K562 (cell line): ENCODE results near the gene GAL3ST3. TPM values are rescaled to one million over a fixed set of nuclear protein-coding genes. Genes with fewer than 3 reads are reported as not detected.
A peak's percentile ranks its signal among the peaks of the same experiment; 100 is the strongest.

Experiments used
- ATAC-seq: fragments of 200-7000 bp; cut with Tn5 transposase; 3 replicates; pipeline ENCODE4 v1.9.1; 2020; ENCODE audit warnings: moderate library complexity
- BruUV-seq: library from RNA; stranded (reverse); fragments of 400-500 nt; replicated peaks from 2 replicates; lab custom pipeline; 2021; lab: Mats Ljungman, UMichigan
- CTCF ChIA-PET: fragments of 300-600 bp; formaldehyde crosslinking; extraction: SDS; loops from one replicate; lab custom pipeline; 2021; ENCODE audit warnings: low intra/inter-chr PET ratio; lab: Yijun Ruan, JAX
- POLR2A ChIA-PET: fragments of 300-600, 350-650 bp; sonication (Branson Sonifier 250); formaldehyde crosslinking; extraction: SDS; loops from one replicate; lab custom pipeline; 2021; ENCODE audit warnings: antibody characterized with exemption, inconsistent platforms; lab: Yijun Ruan, JAX
- DNase-seq, 4 experiments: peaks; one replicate each; pipeline versions ENCODE4 v3.0.0 to v3.0.0-alpha.2; 2011 to 2018; ENCODE audit warnings: low spot score in 3 of 4, mixed read lengths in 3 of 4; ENCODE audit errors: extremely low read depth in 1 of 4
- FAIRE-seq: peaks from 2 replicates; lab custom pipeline; 2011; peaks lifted over from hg19 to GRCh38; lab: Jason Lieb, UNC
- H2AFZ ChIP-seq: 2 replicates; pipeline ENCODE4 v1.6.0; 2011; ENCODE audit warnings: low read depth, low read length, control low read depth, inconsistent platforms
- H3K27ac ChIP-seq: fragments of 200-600 bp; 3 replicates; pipeline ENCODE4 v1.8.0; 2011; ENCODE audit warnings: low read depth, mild to moderate bottlenecking, control low read depth, inconsistent platforms, low read length, moderate library complexity, mixed read lengths; ENCODE audit errors: extremely low read depth
- H3K27me3 ChIP-seq, 2 experiments: fragments of 300-600 bp in 1 of 2; 2 replicates in 1 of 2; 3 replicates in 1 of 2; pipeline versions ENCODE4 v1.6.0 to v1.8.0; 2011; ENCODE audit warnings: inconsistent platforms in 2 of 2, low read length in 2 of 2, mild to moderate bottlenecking in 1 of 2, mixed read lengths in 1 of 2, moderate library complexity in 1 of 2; ENCODE audit not compliant: control insufficient read depth in 2 of 2, insufficient read depth in 2 of 2
- H3K36me3 ChIP-seq: fragments of 300-600 bp; 3 replicates; pipeline ENCODE4 v1.8.0; 2011; ENCODE audit warnings: mild to moderate bottlenecking, low read length, inconsistent platforms; ENCODE audit not compliant: control insufficient read depth, insufficient read depth
- H3K4me1 ChIP-seq, 2 experiments: fragments of 200-600 bp in 1 of 2; replicated peaks in 1 of 2; 2 replicates in 1 of 2; 3 replicates in 1 of 2; pipeline versions ENCODE4 v1.5.1 to v1.8.0; 2011; ENCODE audit warnings: inconsistent platforms in 2 of 2, low read length in 2 of 2, mild to moderate bottlenecking in 1 of 2, mixed read lengths in 1 of 2, moderate library complexity in 1 of 2; ENCODE audit not compliant: control insufficient read depth in 2 of 2, insufficient read depth in 2 of 2
- H3K4me2 ChIP-seq: 2 replicates; pipeline ENCODE4 v1.6.1; 2011; ENCODE audit warnings: low read length, control low read depth, inconsistent platforms, mixed read lengths; ENCODE audit not compliant: insufficient read depth
- H3K4me3 ChIP-seq: fragments of 200-600 bp; sonication (generic), shearing (Covaris generic); 2 replicates; pipeline ENCODE4 v1.5.1; 2016; ENCODE audit warnings: control low read depth, inconsistent platforms
- H3K79me2 ChIP-seq: fragments of 200-600 bp; 3 replicates; pipeline ENCODE4 v1.8.0; 2011; ENCODE audit warnings: low read length, inconsistent platforms; ENCODE audit not compliant: control insufficient read depth, insufficient read depth
- H3K9ac ChIP-seq, 2 experiments: 2 replicates each; pipeline versions ENCODE4 v1.6.0 to v1.6.1; 2011; ENCODE audit warnings: low read depth in 2 of 2, low read length in 2 of 2, control low read depth in 1 of 2, inconsistent platforms in 1 of 2, mild to moderate bottlenecking in 1 of 2, mixed read lengths in 1 of 2; ENCODE audit not compliant: insufficient read depth in 1 of 2
- H3K9me1 ChIP-seq: one replicate; pipeline ENCODE4 v1.6.0; 2011; ENCODE audit warnings: inconsistent platforms, mild to moderate bottlenecking, low read length, moderate library complexity; ENCODE audit not compliant: control insufficient read depth, insufficient read depth
- H3K9me3 ChIP-seq: replicated peaks from 2 replicates; pipeline ENCODE4 v1.5.1; 2011; ENCODE audit warnings: low read depth, low read length, inconsistent platforms; ENCODE audit not compliant: control insufficient read depth, insufficient read depth
- H4K20me1 ChIP-seq: replicated peaks from 2 replicates; pipeline ENCODE4 v1.6.1; 2011; ENCODE audit warnings: low read length, inconsistent platforms, mixed read lengths; ENCODE audit not compliant: control insufficient read depth, insufficient read depth
- ELF1 ChIP-seq: fragments of 200-800 bp; sonication (Bioruptor generic); IDR thresholded peaks from 2 replicates; pipeline ENCODE4 v1.6.1; 2016; ENCODE audit warnings: missing genetic modification characterization, missing compliant biosample characterization
- FOXA3 ChIP-seq, 2 experiments: fragments of 450-650 bp in 1 of 2; sonication (generic) in 1 of 2; formaldehyde crosslinking; IDR thresholded peaks in 1 of 2; conservative IDR thresholded peaks in 1 of 2; 2 replicates each; pipeline versions ENCODE4 v1.4.0 to v1.8.0; 2020 to 2022; ENCODE audit warnings: mild to moderate bottlenecking in 2 of 2, missing genetic modification reagents in 1 of 2
- KLF10 ChIP-seq: fragments of 250-450 bp; sonication (Bioruptor Pico); IDR thresholded peaks from 2 replicates; pipeline ENCODE4 v1.6.1; 2021; ENCODE audit warnings: matching md5 sums
- KLF16 ChIP-seq: IDR thresholded peaks from 2 replicates; pipeline ENCODE4 v1.6.1; 2016; ENCODE audit warnings: antibody characterized with exemption
- NFYB ChIP-seq: IDR thresholded peaks from 2 replicates; pipeline ENCODE4 v1.6.1; 2011; ENCODE audit warnings: mild to moderate bottlenecking, moderate library complexity; ENCODE audit not compliant: insufficient read length; ENCODE audit errors: extremely low read depth
- SMARCC2 ChIP-seq: fragments of 450-650 bp; IDR thresholded peaks from 2 replicates; pipeline ENCODE4 v1.6.1; 2017; ENCODE audit warnings: antibody characterized with exemption, moderate library complexity, mild to moderate bottlenecking, low read depth
- STAT5B ChIP-seq: fragments of 250-450 bp; sonication (Bioruptor Pico); IDR thresholded peaks from 2 replicates; pipeline ENCODE4 v1.8.0; 2021; ENCODE audit warnings: mild to moderate bottlenecking, inconsistent platforms
- WHSC1 ChIP-seq: IDR thresholded peaks from one replicate; pipeline ENCODE4 v1.6.1; 2012; ENCODE audit warnings: low read length, control low read depth, inconsistent platforms
- ZBTB17 ChIP-seq: fragments of 450-650 bp; formaldehyde crosslinking; IDR thresholded peaks from 2 replicates; pipeline ENCODE4 v1.4.0; 2020; ENCODE audit warnings: mild to moderate bottlenecking
- ZEB2 ChIP-seq: fragments of 450-650 bp; IDR thresholded peaks from 2 replicates; pipeline ENCODE4 v1.6.1; 2016
- WGBS: fragments of 100-300 bp; shearing (Covaris generic); methylation state at CpG from one replicate; pipeline ENCODE4 v1.1.6; 2016; ENCODE audit warnings: low coverage, mixed read lengths; ENCODE audit not compliant: insufficient coverage; ENCODE audit errors: missing lambda C conversion rate; 5-methylcytosine and 5-hydroxymethylcytosine counted together
- in situ Hi-C: fragments of 300-500 bp; cut with MboI; formaldehyde crosslinking; loops from 4 replicates; pipeline ENCODE4 v1.15.0; 2018; ENCODE audit warnings: inconsistent platforms, mixed read lengths
- intact Hi-C: fragments of 100-400 bp; cut with micrococcal nuclease; formaldehyde crosslinking; loops from 2 replicates; pipeline ENCODE4 v1.14.2; 2022
- polyA plus RNA-seq, 8 experiments: library from polyadenylated mRNA; depleted of rRNA in 4 of 8; stranded (reverse) in 5 of 8; unstranded in 3 of 8; fragments of >200 nt; fragmentation: Nextera tagmentation in 2 of 8; fragmentation: Illumina TruSeq in 1 of 8; extraction: Ambion mirVana in 2 of 8; extraction: Trizol in 1 of 8; gene quantifications; 2 replicates each; pipeline versions ENCODE4 v1.2.1 to v1.2.3, GENCODE V29; 2011 to 2014; ENCODE audit warnings: inconsistent platforms in 1 of 8, missing spikeins in 1 of 8
- total RNA-seq, 7 experiments: library from RNA; depleted of rRNA in 6 of 7; stranded (reverse); fragments of >200 nt in 6 of 7; fragmentation: Illumina TruSeq in 2 of 7; extraction: Trizol in 2 of 7; gene quantifications; 2 replicates each; pipeline versions ENCODE4 v1.2.1 to v1.2.3, GENCODE V29; 2011 to 2021; ENCODE audit warnings: low replicate concordance in 1 of 7

GAL3ST3 gene
- total and polyA plus RNA-seq, 9 of the 15 experiments (the other 6 are each of a cell fraction or from before 2014, with no cell fraction given): not detected

GRCh38 chr11:66014804-66015453 is 34.0 kb downstream of the GAL3ST3 start:
- in situ Hi-C loops: no loop called here
- H3K79me2 ChIP-seq: no peaks in the 10 kb centered on the region
- H3K9me1 ChIP-seq: peaks cover 5% of the 10 kb centered on the region
- peak overlapping the region in 1 of 2 experiments; percentile 50; a peak in 2 of 4 replicates for H3K9ac ChIP-seq
- no peaks in the 10 kb centered on the region for H3K36me3 ChIP-seq
- POLR2A ChIA-PET: interaction anchor here (1.6 kb wide), 1 partner anchor 9 kb away, joined by 4 read pairs; no protein-coding TSS in a partner anchor
- DNase-seq (no peak), FAIRE-seq (no peak), ATAC-seq (no peak)
- H4K20me1 ChIP-seq: no peaks in the 10 kb centered on the region
- no peaks in the 10 kb centered on the region for H3K27me3 ChIP-seq
- no peak overlapping the region for H3K4me2 ChIP-seq
- H3K4me3 ChIP-seq: no peak overlapping the region
- H3K9me3 ChIP-seq: no peaks in the 10 kb centered on the region
- H3K4me1 ChIP-seq: peaks cover 29 to 63% of the 10 kb centered on the region in 2 experiments
- intact Hi-C loops: no loop called here
- CTCF ChIA-PET: no interaction called here
- WGBS: 81% methylated on average over 6 of the region's 6 CpGs
- BruUV-seq: no TSS peak
- H3K27ac ChIP-seq: no peak overlapping the region
- no peak for TF ChIP-seq STAT5B
- no peak for TF ChIP-seq FOXA3 (CRISPR knock-in tag; conservative IDR thresholded peaks at IDR 0.05 in 1 of 2, IDR thresholded peaks at IDR 0.05 in 1 of 2)
- no peak for TF ChIP-seq ELF1 (tag)
- no peak for TF ChIP-seq ZBTB17 (CRISPR knock-in tag)
- no peak for TF ChIP-seq KLF10 (CRISPR knock-in tag)
- no peak for TF ChIP-seq KLF16
- no peak for TF ChIP-seq ZEB2
- TF ChIP-seq NFYB: no peak
- no peak for TF ChIP-seq SMARCC2
- TF ChIP-seq WHSC1: no peak
- H2AFZ ChIP-seq: no peak overlapping the region
